ENCODE measurements around the gene FGGY. TPM values are rescaled to one million over a fixed set of nuclear protein-coding genes. Genes with fewer than 3 reads are reported as not detected.

The FGGY gene
- total and polyA plus RNA-seq, 2 donors (not counting 1 experiment from before 2014, with no cell fraction given), result 6.1 to 38.5 TPM

GRCh38 chr1:59704716-59705115, 407.8 kb downstream of the FGGY start:
- ChIA-PET CTCF (no interaction called here), POLR2A (no interaction called here)
- Histone ChIP-seq H3K27ac (ENCODE audit: low read length in 2 of 2) (no peak overlapping the region), H3K4me1 (ENCODE audit: control insufficient read depth in 2 of 2, insufficient read depth in 2 of 2, low read length in 2 of 2) (no peaks in the 10 kb centered on the region), H3K79me2 (ENCODE audit: control insufficient read depth, insufficient read depth, low read length) (no peaks in the 10 kb centered on the region), H3K27me3 (replicated peaks in 1 of 4; ENCODE audit: control extremely low read depth in 1 of 4, control insufficient read depth in 3 of 4, insufficient read depth in 4 of 4, low read length in 3 of 4) (no peaks in the 10 kb centered on the region), H3K36me3 (replicated peaks in 1 of 2; ENCODE audit: control extremely low read depth in 1 of 2, control insufficient read depth in 1 of 2, extremely low read depth in 1 of 2, insufficient read depth in 2 of 2, low read length in 1 of 2) (no peaks in the 10 kb centered on the region), H3K4me2 (replicated peaks; ENCODE audit: low read depth, low read length, poor library complexity, severe bottlenecking) (no peak overlapping the region), H3K4me3 (ENCODE audit: control extremely low read depth in 1 of 5, extremely low read depth in 1 of 5, insufficient read depth in 1 of 5, low read depth in 2 of 5, low read length in 4 of 5) (no peak overlapping the region), H3K9ac (ENCODE audit: low read length) (no peak overlapping the region), H3K9me3 (ENCODE audit: control extremely low read depth in 1 of 3, control insufficient read depth in 2 of 3, insufficient read depth in 1 of 3, low read length in 2 of 3) (no peaks in the 10 kb centered on the region), H4K20me1 (ENCODE audit: control insufficient read depth, insufficient read depth, low read length, poor library complexity, severe bottlenecking) (no peaks in the 10 kb centered on the region), H2AFZ (ENCODE audit: insufficient read depth, low read depth, low read length, poor library complexity, severe bottlenecking) (no peak overlapping the region)
- Mint-ChIP-seq H3K27ac (no peak overlapping the region), H3K4me3 (no peak overlapping the region), H3K4me1 (no peaks in the 10 kb centered on the region), H3K9me3 (ENCODE audit: insufficient read depth) (no peaks in the 10 kb centered on the region), H3K27me3 (no peaks in the 10 kb centered on the region)
- ATAC-seq (ENCODE audit: low read depth) (no peak), DNase-seq (no peak)
- TF ChIP-seq EZH2 (IDR thresholded peaks at IDR 0.05; ENCODE audit: borderline replicate concordance, insufficient read depth, low read depth, low read length, poor library complexity, severe bottlenecking) (no peak), CTCF (IDR thresholded peaks at IDR 0.05) (no peak)
- 100% methylated on average over 1 of the region's 2 CpGs for WGBS (ENCODE audit: insufficient coverage)
- intact Hi-C loops (cut with micrococcal nuclease), result no loop called here

- intact Hi-C loops (cut with micrococcal nuclease), result no loop called here
- H3K4me1 Mint-ChIP-seq, result no peaks in the 10 kb centered on the region
- H3K27ac ChIP-seq (ENCODE audit: low read length in 2 of 2), result no peak overlapping the region
- H3K4me3 ChIP-seq (ENCODE audit: control extremely low read depth in 1 of 5, extremely low read depth in 1 of 5, insufficient read depth in 1 of 5, low read depth in 2 of 5, low read length in 4 of 5), result no peak overlapping the region
- H3K27me3 Mint-ChIP-seq, result no peaks in the 10 kb centered on the region
- no peaks in the 10 kb centered on the region for H4K20me1 ChIP-seq (ENCODE audit: control insufficient read depth, insufficient read depth, low read length, poor library complexity, severe bottlenecking)
- no peaks in the 10 kb centered on the region for H3K36me3 ChIP-seq (replicated peaks in 1 of 2; ENCODE audit: control extremely low read depth in 1 of 2, control insufficient read depth in 1 of 2, extremely low read depth in 1 of 2, insufficient read depth in 2 of 2, low read length in 1 of 2)
- ChIA-PET POLR2A (no interaction called here), CTCF (interaction anchor here (1.4 kb wide), 1 partner anchor 967 kb away, joined by 4 read pairs; no protein-coding TSS in a partner anchor)
- no peaks in the 10 kb centered on the region for H3K9me3 ChIP-seq (ENCODE audit: control extremely low read depth in 1 of 3, control insufficient read depth in 2 of 3, insufficient read depth in 1 of 3, low read length in 2 of 3)
- H3K4me2 ChIP-seq (replicated peaks; ENCODE audit: low read depth, low read length, poor library complexity, severe bottlenecking), result no peak overlapping the region
- no peak overlapping the region for H2AFZ ChIP-seq (ENCODE audit: insufficient read depth, low read depth, low read length, poor library complexity, severe bottlenecking)
- no peak overlapping the region for H3K27ac Mint-ChIP-seq
- DNase-seq (no peak), ATAC-seq (ENCODE audit: low read depth) (no peak)
- H3K9me3 Mint-ChIP-seq (ENCODE audit: insufficient read depth), result no peaks in the 10 kb centered on the region
- H3K27me3 ChIP-seq (replicated peaks in 1 of 4; ENCODE audit: control extremely low read depth in 1 of 4, control insufficient read depth in 3 of 4, insufficient read depth in 4 of 4, low read length in 3 of 4), result no peaks in the 10 kb centered on the region
- 95% methylated on average over 3 of the region's 5 CpGs for WGBS (ENCODE audit: insufficient coverage)
- H3K9ac ChIP-seq (ENCODE audit: low read length), result no peak overlapping the region
- H3K79me2 ChIP-seq (ENCODE audit: control insufficient read depth, insufficient read depth, low read length), result no peaks in the 10 kb centered on the region
- no peak overlapping the region for H3K4me3 Mint-ChIP-seq
- TF ChIP-seq EZH2 (IDR thresholded peaks at IDR 0.05; ENCODE audit: borderline replicate concordance, insufficient read depth, low read depth, low read length, poor library complexity, severe bottlenecking) (no peak), CTCF (IDR thresholded peaks at IDR 0.05) (no peak)
- H3K4me1 ChIP-seq (ENCODE audit: control insufficient read depth in 2 of 2, insufficient read depth in 2 of 2, low read length in 2 of 2), result no peaks in the 10 kb centered on the region
Measured at GRCh38 chr1:59705466-59706302, 408.8 kb downstream of the FGGY start.
